ENCODE results near the gene USP32.
"Not testable (repeated sequence)": the region's sequence is repeated elsewhere in the genome, so short reads cannot be mapped to it uniquely, and the experiment has no call there.

USP32 gene

DNA sequence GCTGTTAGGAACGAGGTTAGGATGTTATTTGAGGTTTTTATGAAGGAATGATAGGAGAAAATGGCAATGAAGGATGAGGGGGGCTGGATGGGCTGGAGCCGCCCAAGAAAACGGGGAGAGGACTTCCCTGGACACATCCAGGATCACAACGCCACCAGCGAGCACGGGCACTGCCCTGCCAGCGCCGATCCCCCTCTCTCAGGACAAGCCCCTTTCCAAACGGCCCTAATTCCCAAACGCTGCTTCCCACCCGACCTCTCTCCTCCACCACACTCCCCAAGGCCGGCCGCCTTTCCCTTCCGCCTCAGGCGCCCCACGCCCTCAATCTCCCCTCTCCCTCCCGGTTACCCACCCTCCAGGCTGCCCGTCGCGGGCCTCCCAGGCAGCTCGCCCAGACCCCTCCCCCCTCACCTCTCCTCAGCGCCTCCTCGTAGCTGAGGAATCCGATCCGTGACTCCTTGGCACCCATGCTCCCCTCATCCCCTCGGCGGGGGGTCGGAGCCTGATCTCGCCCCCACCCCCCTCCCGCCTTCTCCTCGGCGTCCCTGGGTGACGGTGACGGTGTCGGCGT lies 377 bp downstream of the USP32 start:
- DNase-seq (ENCODE audit: low read depth): no peak

DNA sequence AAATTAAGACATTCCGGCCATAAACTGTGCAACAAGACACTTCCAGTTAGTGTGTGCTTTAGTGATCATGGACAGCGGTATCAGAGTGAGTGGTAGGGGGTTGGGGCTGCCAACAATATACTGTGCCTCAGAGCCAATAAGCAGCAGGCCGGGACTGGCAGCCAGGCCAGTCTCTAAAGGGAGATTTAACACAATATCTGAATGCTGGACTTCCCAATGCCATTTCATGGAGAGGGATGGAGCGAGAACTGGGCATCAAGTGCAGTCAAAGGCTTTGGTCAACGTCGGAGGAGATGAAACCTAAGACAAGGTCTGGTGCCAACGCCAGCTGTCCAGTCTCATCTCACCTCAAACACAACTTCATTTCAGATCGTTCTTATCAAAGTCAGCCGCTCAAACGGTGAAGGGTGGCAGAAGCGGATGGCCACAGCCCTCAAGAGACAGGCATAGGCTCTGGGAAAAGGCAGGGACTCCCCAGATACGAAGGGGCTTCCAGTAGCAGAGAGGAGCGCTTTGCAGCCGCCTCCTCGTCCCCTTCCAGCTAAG lies 935 bp downstream of the USP32 start:
- H3K4me3 ChIP-seq (ENCODE audit: low read depth, low read length): peak overlapping the region; percentile 81

More for the DNA sequence above, 377 bp downstream of the USP32 start:
- no peak for TF ChIP-seq CTCF (IDR thresholded peaks at IDR 0.05; ENCODE audit: control insufficient read depth, extremely low read depth, insufficient read depth)
- peak overlapping the region; percentile 81 for H3K4me3 ChIP-seq (ENCODE audit: low read depth, low read length)

DNA sequence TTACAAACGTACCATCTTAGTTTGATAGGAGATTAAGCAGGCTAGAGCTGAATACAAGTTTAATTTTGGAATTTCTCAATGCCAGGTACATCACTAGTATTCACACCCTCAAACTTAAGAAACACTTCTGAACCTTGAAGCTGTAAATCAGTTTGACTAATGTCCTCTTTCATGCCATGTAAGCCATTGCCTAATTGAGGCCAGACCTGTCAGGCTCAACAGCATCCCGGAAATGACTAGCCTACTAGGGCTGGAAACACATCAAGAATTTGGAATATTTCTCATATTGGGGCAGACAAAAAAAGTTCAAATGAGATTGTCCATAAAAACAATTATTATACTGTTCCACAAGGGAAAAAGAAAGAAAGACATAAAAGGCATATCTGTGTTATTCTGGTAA lies 1.7 kb downstream of the USP32 start:
- H3K4me3 ChIP-seq (ENCODE audit: low read depth, low read length): peak overlapping the region; percentile 81
- no peak for DNase-seq (ENCODE audit: low read depth)
- TF ChIP-seq CTCF (IDR thresholded peaks at IDR 0.05; ENCODE audit: control insufficient read depth, extremely low read depth, insufficient read depth): no peak

More for the DNA sequence above, 935 bp downstream of the USP32 start:
- no peak for DNase-seq (ENCODE audit: low read depth)
- TF ChIP-seq CTCF (IDR thresholded peaks at IDR 0.05; ENCODE audit: control insufficient read depth, extremely low read depth, insufficient read depth): no peak

GRCh38 chr17:60388742-60389141 lies 3.2 kb downstream of the USP32 start:
- no peak overlapping the region for H3K4me3 ChIP-seq (ENCODE audit: low read depth, low read length)
- no peak for DNase-seq (ENCODE audit: low read depth)
- no peak for TF ChIP-seq CTCF (IDR thresholded peaks at IDR 0.05; ENCODE audit: control insufficient read depth, extremely low read depth, insufficient read depth)

DNA sequence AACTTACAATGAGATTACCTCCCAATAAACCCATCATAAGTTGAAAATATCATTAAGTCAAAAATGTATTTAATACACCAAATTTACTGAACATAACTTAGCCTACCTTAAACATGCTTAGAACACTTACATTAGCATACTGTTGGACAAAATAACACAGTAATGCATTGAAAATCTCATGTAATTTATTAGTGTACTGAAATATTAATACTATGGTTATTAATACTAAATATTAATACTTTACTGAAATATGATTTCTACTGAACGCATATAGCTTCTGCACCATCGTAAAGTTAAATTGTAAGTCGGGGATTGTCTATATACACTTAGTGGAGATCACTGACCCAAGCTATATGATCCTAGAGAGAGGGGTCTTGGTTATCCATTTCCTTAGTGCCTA lies 4.3 kb downstream of the USP32 start:
- H3K4me3 ChIP-seq (ENCODE audit: low read depth, low read length): no peak overlapping the region
- no peak for DNase-seq (ENCODE audit: low read depth)
- TF ChIP-seq CTCF (IDR thresholded peaks at IDR 0.05; ENCODE audit: control insufficient read depth, extremely low read depth, insufficient read depth): no peak

- no peak for TF ChIP-seq CTCF (IDR thresholded peaks at IDR 0.05; ENCODE audit: control insufficient read depth, extremely low read depth, insufficient read depth)
- H3K4me3 ChIP-seq (ENCODE audit: low read depth, low read length): no peak overlapping the region
Observed at GRCh38 chr17:60386147-60387058, 5.5 kb downstream of the USP32 start.

GRCh38 chr17:60384921-60385320 lies 7.0 kb downstream of the USP32 start:
- H3K4me3 ChIP-seq (ENCODE audit: low read depth, low read length); DNase-seq (ENCODE audit: low read depth): not testable (repeated sequence)

More at GRCh38 chr17:60386147-60387058, 5.5 kb downstream of the USP32 start:
- DNase-seq (ENCODE audit: low read depth): no peak
